GM18526 (cell line): ENCODE measurements around the gene ATP6V1B1.
A peak's percentile ranks its signal among the peaks of the same experiment; 100 is the strongest.

ENCODE experiments used
- POLR2A ChIP-seq: IDR thresholded peaks from 3 replicates; pipeline ENCODE4 v1.6.1; 2011; ENCODE audit not compliant: insufficient read length; ENCODE audit errors: extremely low read depth

Gene ATP6V1B1

DNA sequence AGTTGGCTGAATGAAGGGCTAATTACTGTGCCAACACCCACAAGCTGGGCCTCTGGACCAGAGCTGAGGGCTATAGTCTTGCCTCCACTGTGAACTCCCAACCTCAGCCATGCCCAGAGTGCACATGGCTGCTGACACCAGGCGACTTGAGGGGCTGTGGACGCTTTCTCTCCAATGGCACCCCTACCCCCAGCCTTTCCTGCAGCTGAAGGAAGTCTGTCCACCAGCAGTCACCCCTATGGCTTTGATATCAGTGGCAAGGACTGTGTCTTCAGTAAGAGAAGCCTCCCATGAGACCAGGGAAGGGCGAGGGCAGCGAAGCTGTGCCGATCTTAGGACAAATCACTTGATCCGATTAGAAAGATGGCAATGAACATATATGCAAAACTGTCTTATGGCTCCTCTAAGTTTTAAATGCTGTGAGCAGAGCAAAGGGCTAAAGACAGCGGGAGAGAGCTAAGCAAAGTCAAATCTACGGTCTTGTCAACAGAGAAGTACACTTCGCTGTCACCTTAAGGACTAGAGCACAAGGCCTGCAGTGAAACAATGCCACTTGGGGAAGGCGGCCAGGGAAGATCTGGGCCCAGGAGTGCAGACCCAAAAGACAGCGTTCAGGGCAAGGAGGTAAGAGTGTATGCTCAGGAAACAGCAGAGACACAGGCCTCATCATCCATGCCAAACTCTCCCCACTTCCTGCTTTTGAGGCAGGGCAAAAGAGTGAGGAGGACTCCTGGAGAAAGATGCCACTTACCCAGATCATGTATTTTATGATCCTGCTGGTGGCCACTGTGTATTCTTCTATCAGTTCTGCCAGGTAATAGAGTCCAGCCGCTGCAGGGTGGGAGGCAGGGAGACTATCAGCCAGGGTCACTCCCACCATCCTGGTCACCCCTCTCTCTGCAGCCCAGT, 57.5 kb downstream of the ATP6V1B1 start:
- no peak for TF ChIP-seq POLR2A

GRCh38 chr2:70994009-70994698, 58.5 kb downstream of the ATP6V1B1 start:
- no peak for TF ChIP-seq POLR2A

- TF ChIP-seq POLR2A, result peak; percentile 67
Observed at GRCh38 chr2:70994699-70995425, 59.2 kb downstream of the ATP6V1B1 start, which contains the start of gene TEX261. Gene TEX261, minus strand, starts transcription at chr2:70994873. Its CDS starts 116 bp downstream, at chr2:70994757.

GRCh38 chr2:70995426-70995729, 59.7 kb downstream of the ATP6V1B1 start:
- no peak for TF ChIP-seq POLR2A

DNA sequence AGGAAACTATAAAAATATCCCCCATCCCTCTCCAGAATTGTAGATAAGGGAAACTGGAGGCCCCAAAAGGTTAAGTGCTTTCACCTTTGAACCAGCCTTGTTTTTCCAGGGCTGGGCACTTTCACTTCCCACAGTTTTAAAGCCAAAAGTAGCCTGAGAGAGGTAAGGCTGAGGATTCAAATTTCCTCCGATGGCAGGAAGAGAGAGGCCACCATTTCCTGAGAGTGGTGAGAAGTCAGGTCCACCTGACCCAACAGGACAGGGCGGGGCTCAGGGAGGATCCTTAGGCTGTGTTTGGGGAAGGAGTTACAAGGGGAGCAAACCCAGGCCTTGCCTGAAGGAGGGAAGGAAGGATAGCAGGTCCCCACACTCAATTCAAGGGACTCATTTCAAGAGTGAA, 63.7 kb downstream of the ATP6V1B1 start:
- no peak for TF ChIP-seq POLR2A

DNA sequence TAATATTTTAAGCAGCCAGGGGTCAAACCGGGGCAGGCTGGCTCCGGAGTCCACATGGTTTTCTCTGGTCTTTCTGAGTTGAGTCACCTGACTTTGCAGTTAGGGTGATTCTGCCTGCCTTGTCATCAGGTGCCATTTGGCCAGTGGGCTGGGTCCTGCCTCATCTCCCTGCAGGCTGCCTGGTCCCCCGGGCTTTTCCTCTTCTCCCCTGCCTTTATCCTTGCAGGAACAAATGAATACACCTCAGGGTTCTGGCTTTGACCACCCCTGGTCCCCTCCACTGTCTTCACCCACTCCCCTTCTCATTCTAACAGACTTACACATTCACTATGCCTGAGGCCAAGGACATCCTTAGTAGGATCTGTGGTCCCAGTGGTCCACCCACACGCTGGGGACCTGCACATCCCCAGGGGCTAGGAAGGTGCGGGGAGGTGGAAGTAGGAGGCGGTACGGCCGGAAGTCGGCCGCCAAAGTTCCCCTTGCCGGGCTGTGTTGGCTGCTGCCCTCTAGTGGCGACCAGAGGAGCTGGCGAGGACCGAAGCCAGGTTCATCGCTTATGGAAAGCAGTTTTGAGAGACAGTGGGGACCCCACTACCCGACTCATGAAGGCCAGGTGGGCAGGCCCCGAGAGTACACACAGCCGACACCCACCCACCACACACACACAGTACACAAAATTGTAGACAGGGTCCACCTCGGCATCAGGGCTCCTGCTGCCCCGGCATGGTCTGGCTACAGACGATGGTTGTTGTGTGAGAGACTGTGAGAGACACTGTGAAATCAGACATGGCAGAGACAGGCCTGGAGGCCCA, 65.3 kb downstream of the ATP6V1B1 start:
- TF ChIP-seq POLR2A, result peak; percentile 48

GRCh38 chr2:71001592-71001927, 65.9 kb downstream of the ATP6V1B1 start:
- no peak for TF ChIP-seq POLR2A

- TF ChIP-seq POLR2A, result no peak
Observed at GRCh38 chr2:71001981-71002570, 66.4 kb downstream of the ATP6V1B1 start.

DNA sequence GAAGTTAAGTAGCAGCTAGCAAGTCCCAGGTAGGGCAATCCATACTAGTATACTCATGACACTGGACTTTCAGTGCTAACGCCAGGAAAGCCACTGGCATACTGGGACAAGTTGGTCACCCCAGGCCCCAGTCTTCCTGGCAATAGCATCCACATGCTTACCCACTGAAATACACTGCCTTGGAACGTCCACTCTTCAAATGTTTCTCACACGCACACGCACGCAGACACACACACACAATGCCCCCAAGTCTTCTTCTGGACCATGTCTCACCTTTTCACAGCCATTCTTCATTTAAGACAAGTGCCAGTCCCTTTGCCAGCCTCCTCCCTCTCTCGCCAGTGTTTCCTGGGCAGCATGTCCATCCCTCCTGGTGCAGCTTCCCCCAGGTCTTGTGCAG, 67.7 kb downstream of the ATP6V1B1 start:
- TF ChIP-seq POLR2A, result no peak

DNA sequence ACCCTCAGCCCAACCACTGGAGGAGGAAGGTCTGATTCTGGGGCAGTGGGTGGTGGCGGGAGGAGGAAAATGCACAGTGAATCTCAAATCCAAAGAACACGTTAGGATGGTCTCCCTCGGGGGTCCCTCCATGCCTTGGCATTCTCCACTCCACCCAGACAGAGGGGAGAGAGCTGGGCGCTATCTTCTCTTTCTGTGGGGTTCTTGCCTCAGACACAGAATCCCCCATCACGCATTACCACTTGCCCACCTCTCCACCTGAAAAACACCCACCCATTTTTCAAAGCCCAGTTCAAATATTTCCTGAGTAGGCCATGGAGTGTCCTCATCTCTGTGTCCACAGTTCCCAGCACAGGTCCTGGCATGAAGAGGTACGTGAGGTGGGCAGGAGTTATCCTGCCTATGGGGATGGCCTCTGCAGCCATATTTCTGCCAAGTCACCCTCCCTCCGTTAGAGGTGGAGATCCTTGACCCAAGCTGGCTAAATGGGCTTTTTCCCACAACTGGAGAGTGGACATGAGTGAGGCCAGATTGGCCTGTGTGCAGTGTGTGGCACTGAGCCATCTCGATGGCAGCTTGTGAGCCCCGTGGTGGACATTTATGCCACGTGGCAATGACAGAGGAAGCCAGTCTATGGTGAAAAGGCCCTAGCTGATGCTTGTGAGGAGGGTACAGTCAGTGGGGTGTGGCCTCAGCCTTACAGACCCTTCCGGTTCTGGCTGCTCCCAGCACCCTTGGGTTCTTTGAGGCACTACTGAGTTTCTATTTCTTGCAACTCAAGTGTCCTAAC, 68.5 kb downstream of the ATP6V1B1 start:
- TF ChIP-seq POLR2A, result no peak

DNA sequence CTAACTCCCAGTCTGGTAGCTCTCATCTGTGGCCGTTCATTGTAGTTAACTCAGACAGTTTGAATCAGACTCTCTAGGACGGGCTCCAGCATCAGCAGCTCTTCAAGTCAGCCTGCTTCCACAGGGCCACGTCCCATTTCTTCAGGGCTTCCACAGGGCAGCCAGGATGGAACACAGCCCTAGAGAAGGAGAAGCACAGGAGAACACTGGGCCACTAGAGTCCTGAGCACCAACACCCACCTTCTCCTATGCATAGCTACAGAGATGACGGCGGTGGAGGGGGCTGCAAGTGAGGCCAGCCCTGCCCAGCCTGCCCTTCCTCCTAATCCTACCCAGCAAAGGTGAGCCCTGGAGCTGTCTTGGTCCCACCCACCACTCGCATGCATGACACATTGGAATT, 69.2 kb downstream of the ATP6V1B1 start:
- no peak for TF ChIP-seq POLR2A

DNA sequence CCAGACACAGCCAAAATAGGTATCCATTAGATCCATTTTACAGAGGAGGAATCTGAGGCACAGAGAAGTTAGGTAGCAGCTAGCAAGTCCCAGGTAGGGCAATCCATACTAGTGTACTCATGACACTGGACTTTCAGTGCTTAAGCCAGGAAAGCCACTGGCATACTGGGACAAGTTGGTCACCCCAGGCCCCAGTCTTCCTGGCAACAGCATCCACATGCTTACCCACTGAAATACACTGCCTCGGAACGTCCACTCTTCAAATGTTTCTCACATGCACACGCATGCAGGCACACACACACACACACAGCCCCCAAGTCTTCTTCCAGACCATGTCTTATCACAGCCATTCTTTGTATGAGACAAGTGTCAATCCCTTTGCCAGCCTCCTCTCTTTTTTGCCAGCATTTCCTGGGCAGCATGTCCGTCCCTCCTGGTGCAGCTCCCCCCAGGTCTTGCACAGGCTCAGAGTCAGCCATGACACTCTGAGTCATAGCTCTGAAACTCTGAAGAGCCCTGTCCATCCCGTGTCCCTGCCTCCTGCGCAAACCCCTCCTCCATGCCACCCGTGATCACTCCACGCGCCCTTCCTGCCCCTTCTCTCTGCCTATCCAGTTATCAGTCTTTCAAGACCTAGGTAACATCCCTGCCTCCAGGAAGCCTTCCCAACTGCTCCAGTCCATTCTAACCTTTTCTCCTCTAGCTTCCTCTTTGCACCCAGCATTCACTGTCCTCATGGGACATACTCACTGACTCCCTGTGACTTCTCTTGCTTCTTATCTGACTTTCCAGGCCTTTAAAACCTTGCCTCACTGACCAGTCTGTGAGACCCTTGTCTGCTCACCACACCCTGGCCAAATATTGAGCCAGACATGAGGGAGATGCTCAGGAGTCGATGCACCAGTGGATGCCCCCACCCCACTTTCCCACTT, 69.8 kb downstream of the ATP6V1B1 start:
- TF ChIP-seq POLR2A, result no peak

DNA sequence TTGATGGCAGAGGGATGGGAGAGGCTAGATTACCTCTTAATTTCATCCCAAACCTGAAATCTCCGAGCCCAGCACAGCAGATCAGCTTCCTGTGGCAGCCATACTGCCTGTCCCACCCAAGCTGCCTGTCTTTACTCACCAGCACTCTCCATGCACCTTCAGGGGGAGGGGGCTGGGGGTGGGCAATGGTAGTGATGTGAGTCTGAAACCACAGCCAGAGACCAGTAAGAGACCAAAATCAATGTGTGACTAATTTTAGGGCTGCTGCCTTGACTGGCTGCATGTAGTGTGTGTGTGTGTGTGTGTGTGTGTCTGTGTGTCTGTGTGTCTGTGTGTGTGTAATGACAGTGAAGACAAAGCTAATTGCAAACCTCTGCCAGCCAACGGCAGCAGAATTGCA, 70.6 kb downstream of the ATP6V1B1 start:
- TF ChIP-seq POLR2A, result no peak
